ENCODE measurements around the gene PPP1R13B.

GRCh38 chr14:103695296-103696069, 151.9 kb downstream of the PPP1R13B start:
- no peak for TF ChIP-seq CTCF (IDR thresholded peaks at IDR 0.05)
- TF ChIP-seq POLR2A (IDR thresholded peaks at IDR 0.05) = no peak

All from adrenal gland (tissue), 5 donors.